ENCODE results near the gene ATAT1.

DNA sequence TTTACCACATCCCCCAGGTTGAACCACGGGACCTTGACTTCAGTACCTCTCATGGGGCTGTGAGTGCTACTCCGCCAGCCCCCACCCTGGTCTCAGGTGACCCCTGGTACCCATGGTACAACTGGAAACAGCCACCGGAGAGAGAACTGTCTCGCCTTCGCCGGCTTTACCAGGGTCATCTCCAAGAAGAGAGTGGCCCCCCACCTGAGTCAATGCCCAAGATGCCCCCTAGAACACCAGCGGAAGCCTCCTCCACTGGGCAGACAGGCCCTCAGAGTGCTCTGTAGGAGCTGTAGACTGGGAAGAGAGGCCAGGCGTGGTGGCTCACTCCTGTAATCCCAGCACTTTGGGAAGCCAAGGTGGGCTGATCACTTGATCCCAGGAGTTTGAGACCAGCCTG, 1.2 kb upstream of the ATAT1 start:
- no peak for TF ChIP-seq TAF1 (IDR thresholded peaks at IDR 0.05; ENCODE audit: borderline replicate concordance, low read depth, low read length)
- TF ChIP-seq, protein P1, sequence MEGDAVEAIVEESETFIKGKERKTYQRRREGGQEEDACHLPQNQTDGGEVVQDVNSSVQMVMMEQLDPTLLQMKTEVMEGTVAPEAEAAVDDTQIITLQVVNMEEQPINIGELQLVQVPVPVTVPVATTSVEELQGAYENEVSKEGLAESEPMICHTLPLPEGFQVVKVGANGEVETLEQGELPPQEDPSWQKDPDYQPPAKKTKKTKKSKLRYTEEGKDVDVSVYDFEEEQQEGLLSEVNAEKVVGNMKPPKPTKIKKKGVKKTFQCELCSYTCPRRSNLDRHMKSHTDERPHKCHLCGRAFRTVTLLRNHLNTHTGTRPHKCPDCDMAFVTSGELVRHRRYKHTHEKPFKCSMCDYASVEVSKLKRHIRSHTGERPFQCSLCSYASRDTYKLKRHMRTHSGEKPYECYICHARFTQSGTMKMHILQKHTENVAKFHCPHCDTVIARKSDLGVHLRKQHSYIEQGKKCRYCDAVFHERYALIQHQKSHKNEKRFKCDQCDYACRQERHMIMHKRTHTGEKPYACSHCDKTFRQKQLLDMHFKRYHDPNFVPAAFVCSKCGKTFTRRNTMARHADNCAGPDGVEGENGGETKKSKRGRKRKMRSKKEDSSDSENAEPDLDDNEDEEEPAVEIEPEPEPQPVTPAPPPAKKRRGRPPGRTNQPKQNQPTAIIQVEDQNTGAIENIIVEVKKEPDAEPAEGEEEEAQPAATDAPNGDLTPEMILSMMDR (IDR thresholded peaks at IDR 0.05 in 2 of 3, conservative IDR thresholded peaks at IDR 0.05 in 1 of 3; ENCODE audit: control insufficient read depth in 2 of 3, extremely low read depth in 1 of 3, insufficient read depth in 1 of 3, low read depth in 3 of 3, low read length in 3 of 3) = no peak
- no peak for TF ChIP-seq POLR2A (IDR thresholded peaks at IDR 0.05; ENCODE audit: low read depth, low read length)
- TF ChIP-seq POLR2AphosphoS2 (IDR thresholded peaks at IDR 0.05; ENCODE audit: low read depth, low read length) = no peak
- TF ChIP-seq, protein P2, sequence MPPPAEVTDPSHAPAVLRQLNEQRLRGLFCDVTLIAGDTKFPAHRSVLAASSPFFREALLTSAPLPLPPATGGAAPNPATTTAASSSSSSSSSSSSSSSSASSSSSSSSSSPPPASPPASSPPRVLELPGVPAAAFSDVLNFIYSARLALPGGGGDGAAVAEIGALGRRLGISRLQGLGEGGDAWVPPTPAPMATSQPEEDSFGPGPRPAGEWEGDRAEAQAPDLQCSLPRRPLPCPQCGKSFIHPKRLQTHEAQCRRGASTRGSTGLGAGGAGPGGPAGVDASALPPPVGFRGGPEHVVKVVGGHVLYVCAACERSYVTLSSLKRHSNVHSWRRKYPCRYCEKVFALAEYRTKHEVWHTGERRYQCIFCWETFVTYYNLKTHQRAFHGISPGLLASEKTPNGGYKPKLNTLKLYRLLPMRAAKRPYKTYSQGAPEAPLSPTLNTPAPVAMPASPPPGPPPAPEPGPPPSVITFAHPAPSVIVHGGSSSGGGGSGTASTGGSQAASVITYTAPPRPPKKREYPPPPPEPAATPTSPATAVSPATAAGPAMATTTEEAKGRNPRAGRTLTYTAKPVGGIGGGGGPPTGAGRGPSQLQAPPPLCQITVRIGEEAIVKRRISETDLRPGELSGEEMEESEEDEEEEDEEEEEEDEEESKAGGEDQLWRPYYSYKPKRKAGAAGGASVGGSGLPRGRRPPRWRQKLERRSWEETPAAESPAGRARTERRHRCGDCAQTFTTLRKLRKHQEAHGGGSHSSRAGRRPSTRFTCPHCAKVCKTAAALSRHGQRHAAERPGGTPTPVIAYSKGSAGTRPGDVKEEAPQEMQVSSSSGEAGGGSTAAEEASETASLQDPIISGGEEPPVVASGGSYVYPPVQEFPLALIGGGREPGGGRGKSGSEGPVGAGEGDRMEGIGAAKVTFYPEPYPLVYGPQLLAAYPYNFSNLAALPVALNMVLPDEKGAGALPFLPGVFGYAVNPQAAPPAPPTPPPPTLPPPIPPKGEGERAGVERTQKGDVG (CRISPR knock-in tag; IDR thresholded peaks at IDR 0.05) = no peak
- TF ChIP-seq GABPA (IDR thresholded peaks at IDR 0.05; ENCODE audit: low read depth) = no peak

All from GM12878 (cell line).